Fibroblast of skin of scalp (primary cell): ENCODE measurements around the gene BPTF.
"Not testable (repeated sequence)": the region's sequence is repeated elsewhere in the genome, so short reads cannot be mapped to it uniquely, and the experiment has no call there.

Experiments used
- DNase-seq: peaks from one replicate; pipeline ENCODE4 v3.0.0-alpha.2; 2013

Gene BPTF

GRCh38 chr17:67980456-67980855, 155.2 kb downstream of the BPTF start:
- no peak for DNase-seq

DNA sequence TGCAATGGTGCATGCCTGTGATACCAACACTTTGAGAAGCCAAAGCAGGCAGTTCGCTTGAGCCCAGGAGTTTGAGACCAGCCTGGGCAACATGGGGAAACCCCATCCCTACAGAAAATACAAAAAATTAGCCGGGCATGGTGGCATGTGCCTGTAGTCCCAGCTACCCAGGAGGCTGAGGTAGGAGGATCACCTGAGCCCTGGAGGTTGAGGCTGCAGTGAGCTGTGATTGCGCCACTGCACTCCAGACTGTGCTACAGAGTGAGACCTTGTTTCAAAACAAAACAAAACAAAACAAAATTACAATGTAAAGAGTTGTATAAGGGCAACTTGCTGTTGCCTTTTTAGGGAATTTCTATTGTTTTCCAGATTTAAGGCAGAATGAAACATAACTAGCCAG, 155.6 kb downstream of the BPTF start:
- not testable (repeated sequence) for DNase-seq

DNA sequence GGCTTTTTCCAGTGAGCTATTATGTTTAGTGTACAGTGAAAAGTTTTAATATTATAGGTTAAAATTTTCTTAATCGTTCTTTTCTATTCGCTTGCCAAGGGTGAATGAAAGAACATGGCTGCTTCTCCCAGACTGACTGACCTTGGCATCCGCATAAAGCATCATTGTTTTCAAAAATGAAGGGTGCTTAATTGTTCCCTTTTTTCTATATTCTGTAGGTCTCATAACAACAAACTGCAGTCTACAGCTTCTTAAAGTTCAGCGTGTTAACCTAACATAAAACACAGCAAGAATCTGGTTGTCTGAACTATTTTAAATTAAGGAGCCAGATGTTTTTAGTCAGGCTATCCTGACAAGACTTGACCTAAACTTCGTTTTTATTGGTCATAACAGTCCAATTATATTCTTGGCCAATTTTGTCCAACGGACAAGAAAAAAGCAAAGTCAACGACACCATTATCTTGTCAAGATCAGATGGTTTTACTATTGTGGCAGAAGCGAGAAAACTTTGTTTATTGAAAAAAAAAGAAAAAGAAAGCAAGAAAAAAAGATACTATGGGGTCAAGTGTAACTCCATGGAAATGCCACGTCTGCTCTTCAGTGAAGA, 156.8 kb downstream of the BPTF start:
- DNase-seq: no peak

DNA sequence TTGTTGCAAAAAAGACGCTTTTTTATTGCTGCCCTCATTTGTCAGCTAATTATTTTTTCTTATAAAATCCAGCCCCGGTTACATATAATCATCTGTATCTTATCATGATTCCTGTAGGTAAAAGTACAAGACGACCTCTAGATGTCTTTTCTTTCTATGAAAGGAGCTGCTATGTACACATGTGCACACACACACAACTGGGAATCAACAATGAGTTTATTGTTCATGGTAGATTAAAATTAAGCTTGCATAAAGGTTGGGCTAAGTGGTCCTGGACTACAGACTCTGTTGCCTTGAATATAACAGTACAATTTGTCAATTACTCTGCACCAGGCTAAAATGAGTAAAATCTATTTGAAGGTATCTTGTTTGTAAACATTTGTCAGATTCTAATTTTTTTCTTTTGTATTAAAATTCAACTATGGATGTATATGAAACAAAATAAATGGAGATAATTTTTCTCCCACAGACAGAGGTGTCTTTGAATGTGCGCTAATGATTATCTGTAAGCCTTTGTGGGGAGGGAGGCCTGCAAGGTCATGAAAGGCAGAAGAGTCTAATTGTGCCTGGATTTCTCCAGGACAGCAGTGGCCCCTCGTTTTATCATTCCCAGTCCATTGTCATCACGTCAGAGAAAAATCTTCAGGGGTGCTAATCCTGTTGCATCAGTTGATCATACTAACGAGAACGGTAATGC, 157.5 kb downstream of the BPTF start:
- DNase-seq: no peak

DNA sequence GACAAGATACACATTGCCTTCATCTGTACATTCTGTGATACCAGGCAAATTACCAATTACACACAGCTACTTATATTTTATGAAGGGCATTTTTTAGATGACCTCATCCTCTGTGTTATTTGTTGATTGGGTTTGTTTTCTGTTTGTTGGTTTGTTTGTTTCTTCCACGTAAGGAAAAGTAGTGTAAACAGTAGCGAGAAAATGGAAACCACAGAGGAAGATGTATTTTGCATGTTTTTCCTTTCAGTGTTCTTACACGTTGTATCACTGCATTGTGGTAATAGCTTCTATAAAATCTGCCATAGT, 158.0 kb downstream of the BPTF start:
- DNase-seq: no peak

DNA sequence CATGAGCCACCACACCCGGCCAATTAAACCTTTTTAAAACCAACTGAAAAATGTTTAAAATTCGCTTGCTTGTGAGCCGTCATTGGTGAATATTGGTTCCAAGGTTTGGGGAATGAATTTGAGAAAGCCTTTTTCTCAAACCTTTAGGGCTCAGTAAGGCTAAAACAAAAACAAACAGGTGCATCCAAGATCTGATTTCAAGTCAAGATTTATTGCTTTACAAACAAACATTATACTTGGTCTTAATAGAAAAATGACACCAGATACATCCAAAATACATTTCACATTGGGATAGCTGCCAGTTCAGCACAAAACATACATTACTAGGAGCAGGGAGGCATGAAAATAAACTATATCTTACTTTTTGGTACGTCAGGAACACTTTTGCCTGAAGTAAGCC, 165.6 kb downstream of the BPTF start:
- DNase-seq: no peak

DNA sequence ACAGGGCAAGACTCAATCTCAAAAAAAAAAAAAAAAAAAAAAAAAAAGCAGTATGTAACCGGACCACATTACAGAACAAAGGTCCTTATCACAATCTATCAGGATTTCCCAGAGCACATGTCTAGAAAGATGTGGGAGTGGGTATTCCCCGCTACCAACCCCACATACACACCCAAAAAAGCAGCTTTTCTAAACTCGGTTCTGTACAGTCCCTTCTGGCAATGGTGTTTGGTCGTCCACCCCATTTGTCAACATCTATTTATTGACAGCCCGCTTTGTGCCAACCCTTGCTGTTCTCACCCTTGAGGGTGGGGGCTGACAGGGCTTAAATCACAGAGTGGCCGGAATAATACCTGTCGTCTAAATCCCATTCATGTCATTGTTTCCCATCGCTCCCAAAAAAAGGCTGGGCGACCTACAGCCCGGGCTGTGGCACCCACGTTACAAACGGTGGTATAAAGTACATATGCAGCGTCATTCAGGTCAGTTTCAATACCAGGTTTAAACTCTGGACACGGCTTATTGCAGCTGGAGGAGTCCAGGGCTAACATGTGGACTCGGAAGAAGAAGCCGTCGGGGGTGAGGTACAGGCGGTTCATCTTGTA, 167.3 kb downstream of the BPTF start:
- no peak for DNase-seq

- peak; percentile 91 for DNase-seq
These were observed 168.1 kb downstream of the BPTF start for GRCh38 chr17:67993153-67993997.

- DNase-seq: no peak
These were observed 168.7 kb downstream of the BPTF start for GRCh38 chr17:67993998-67994361.

DNA sequence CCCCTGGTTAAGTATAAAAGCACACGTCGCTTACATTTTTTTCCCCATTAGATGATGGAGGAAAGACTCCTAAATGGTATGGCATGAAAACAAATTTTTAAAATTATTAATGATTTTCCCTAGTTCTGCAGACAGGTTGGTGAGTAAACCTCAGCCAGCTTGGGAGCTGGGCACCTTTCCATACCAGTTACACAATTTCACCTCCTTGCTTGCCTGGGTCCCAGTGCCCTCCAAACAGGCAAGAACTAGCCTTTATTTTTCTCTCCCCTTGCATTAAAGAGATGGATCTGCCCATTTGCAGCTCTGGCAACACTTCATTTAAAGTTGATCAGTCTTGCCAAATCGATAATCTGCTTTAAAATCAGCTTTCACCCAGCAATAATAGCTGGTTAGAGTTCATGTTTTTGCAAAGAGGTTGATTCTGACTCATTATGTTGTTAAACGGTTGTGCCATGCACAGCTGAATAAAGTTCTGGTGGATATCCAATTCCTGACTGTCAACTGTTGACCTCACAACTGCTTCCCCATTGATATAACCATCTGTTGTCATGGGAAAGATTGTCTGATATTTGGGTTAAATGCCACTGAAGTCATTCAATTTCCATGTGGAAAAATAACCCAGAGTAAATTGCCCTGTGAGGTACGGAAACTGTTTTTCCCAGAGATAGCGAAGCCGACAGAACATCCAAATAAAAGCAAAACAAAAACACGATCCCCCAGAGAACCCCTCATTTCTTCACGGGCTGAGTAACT, 169.7 kb downstream of the BPTF start:
- DNase-seq: peak; percentile 54

DNA sequence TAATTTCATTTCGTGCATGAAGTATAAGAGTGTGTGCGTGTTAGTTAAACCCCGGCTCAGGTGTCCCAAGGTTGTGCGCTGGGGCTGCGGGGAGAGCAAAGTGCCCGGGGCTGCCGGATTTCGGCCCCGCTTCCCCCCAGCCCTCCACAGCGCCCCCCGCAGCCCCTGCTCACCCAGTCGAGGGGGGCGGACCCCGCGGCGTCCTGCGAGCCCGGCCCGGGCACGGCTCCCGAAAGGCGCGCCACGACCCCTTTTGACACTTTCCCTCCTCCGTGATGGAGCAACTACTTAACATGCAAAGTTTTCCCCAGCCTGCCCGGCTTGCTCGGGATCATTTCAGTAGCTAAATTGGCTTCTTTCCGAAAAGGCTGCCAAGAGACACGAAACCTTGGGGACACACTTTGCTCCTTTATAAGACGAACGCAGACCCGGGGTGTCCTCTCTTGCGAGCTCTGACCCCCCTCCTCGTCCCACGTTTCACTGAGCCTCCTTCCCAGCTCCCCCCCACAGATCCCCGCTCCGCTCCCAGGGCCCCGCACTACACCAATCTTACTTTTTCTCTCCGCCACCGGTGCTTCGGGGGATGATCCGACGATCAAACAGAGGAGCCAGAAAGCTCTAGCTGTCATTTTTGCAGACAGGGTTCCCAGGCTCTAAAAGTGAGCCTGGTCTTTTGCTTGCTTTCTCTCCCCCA, 170.4 kb downstream of the BPTF start:
- no peak for DNase-seq

DNA sequence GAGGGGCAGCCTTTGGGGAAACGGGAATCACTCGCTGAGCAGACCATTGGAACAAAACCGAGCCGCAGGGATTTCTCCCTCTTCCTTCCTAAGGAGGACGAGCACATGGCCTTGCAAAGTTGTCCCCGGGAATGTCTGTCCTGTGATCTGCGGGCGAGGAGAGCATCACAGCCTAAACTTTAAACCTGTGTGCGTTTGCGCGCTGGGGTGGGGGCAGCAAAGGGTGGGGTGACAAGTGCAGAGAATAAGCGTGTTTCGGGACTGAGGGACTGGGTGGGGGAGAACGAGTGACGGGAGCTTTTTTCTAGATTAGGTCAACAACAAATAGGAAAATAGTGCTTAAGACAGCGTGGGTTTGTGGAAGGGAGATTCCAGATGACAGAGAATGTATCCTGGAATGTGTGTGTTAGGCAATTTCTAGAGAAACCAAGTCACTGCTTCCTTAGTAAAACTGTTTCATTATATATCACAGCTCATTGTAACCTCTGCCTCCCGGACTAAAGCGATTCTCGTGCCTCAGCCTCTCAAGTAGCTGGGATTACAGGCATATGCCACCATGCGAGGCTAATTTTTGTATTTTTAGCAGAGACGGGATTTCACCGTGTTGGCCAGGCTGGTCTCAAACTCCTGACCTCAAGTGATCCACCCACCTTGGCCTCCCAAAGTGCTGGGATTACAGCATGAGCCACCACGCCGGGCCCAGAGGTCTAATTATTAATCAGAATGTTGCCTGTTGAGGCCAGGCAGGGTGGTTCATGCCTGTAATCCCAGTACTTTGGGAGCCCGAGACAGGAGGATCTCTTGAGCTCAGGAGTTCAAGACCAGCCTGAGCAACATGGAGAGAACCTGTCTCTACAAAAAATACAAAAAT, 171.2 kb downstream of the BPTF start, which contains the start of gene C17orf58:
C17orf58 (minus strand) TSS at position 169 of the 871 bp plus-strand sequence. CDS start 271 bp downstream, outside the sequence.
- DNase-seq: peak; percentile 19

DNA sequence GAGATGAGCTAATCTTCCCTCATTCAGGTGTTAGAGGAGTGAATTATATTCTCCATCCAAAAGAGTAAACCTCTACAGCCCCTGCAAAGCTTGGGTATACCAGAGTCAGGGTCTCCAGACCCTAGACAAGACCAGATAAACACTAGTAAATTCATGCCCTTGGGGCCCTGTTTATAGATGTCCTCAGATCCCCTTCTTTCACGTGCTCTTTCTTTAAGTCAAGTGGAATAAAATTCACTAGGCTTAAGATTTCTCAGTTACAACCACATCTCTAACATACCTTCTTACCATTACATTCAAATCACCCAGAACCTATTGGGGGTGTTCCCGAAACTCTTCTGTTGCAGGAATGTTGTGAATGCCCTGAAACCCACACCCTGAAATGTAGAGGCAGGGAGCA, 173.2 kb downstream of the BPTF start:
- no peak for DNase-seq

DNA sequence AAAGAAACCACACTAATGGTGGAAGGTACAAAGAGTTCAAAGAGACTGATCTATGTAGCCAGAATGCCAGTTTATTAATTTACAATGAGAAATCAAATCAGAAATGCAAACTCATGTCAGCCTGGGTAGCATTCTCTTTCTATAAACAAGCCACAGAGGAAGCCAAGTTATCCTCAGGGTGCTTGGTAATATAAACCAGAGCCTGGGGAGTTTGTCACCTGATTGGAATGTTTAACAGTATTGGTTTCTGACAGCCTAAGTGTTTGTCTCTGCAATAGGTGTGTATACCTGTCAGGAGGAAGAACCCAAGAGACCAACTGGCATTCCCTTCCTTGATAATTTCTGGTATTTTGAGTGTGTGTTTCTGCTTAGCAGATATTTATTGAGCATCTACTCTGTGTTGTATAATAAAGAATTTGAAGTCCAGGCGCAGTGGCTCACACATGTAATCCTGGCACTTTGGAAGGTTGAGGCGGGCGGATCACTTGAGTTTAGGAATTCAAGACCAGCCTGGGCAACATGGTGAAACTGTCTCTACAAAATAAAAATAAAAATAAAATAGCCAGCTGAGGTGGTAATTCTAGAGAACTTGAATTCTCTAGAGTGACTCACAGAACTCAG, 174.1 kb downstream of the BPTF start:
- no peak for DNase-seq

DNA sequence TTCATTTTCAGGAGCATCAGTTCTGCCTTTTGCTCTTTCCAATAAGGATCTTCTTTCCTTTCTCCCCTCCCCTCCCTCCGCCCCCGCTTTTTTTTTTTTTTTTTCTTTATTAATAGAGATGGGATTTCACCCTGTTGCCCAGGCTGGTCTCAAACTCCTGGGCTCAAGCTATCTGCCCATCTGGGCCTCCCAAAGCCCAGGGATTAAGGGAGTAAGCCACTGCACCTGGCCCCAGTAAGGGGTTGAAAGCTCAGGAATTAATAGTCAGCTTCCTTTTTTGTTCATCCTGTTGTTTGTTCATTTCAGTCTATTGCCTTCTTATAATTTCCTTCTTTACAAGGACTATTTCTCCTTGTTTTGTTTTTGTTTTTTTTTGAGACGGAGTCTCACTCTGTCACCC, 178.9 kb downstream of the BPTF start:
- DNase-seq: no peak

- peak; percentile 21 for DNase-seq
These were observed 181.5 kb downstream of the BPTF start for GRCh38 chr17:68006797-68007196.

GRCh38 chr17:68011199-68011665, 185.9 kb downstream of the BPTF start:
- DNase-seq: no peak

- DNase-seq: no peak
These were observed 188.1 kb downstream of the BPTF start for GRCh38 chr17:68013385-68013784.

DNA sequence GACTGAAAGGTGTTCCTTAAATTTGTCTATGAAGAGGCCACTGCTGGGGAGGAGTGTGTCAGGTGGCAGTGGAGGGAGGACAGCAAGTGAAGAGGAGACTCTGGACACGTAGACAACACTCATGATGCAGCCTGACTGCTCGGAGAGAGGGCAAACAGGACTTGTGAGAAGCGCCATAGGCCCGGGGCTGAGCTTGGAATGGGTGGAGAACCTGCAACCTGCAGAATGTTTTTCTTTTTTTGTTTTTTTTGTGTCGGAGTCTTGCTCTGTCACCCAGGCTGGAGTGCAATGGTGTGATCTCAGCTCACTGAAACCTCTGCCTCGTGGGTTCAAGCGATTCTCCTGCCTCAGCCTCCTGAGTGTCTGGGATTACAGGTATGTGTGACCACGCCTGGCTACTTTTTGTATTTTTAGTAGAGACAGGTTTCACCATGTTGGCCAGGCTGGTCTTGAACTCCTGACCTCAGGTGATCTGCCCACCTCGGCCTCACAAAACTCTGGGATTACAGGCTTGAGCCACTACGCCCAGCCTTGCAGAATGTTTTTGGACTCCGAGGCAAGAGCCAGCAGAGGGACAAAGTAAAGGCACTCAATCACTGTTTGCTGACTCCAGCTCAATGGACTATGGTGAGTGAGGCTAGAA, 189.9 kb downstream of the BPTF start:
- no peak for DNase-seq

GRCh38 chr17:68016838-68017237, 191.5 kb downstream of the BPTF start:
- no peak for DNase-seq
